HG03103 (cell line): Measurements from ENCODE around the gene AKAP1.

Experiments used
- ATAC-seq: cut with Tn5 transposase; IDR thresholded peaks from one replicate; pipeline ENCODE4 v1.9.1; 2021; ENCODE audit warnings: low read depth; ENCODE audit not compliant: unreplicated experiment

Gene AKAP1

DNA sequence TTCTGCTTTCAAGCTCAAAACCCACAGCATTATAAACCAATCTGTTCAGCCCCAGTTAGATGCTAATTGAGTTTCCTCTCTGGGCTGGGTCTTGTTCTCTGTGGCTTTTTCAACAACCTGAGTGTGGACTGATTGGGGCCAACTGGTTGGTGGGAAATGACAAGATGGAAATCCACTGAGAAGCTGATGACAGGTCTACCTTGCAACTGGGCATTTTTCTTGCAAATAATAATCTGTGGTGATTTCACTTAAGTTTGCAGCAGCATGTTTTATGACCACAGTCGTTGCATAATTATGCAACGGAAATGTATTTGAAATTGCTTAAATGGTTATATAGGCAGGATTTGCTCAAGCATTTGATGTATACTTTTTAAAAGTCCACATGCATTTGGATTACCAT, 69.9 kb downstream of the AKAP1 start:
- no peak for ATAC-seq

DNA sequence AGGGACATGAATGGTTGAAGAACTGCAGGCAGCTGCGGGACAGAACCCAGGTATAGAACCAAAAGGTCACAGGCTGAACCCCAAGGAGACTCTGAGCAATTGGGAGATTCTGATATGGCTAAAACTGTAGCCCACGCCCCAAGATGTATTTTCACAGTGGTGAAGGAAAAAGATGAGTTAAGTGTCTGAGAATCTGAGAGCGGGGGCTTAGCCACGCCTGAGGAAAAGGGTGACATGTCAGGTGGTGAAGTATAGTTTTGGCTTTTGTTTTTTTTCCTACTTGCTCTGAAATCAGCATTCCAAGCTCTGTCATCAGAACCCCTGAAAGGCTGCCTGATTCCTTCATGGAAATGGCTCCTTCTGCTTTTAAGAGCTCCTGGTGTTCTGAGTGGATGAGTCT, 73.3 kb downstream of the AKAP1 start:
- no peak for ATAC-seq

DNA sequence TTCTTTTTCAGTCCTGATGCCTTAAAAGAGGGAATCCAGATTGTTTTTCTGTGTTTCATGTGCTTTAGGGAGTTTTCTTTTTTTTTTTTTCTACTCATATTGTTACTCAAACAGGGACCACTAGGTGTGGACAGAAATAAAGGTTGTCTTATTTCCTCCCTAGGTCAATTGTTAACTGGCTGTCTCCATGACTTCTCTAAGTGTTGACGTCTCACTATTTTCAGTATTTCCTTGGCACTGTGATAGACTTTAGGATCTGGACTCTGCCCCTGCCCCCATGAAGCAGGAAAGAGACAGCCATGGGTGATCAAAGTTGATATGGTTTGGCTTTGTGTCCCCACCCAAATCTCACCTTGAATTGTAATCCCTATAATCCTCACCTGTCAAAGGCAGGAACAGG, 73.7 kb downstream of the AKAP1 start:
- no peak for ATAC-seq

DNA sequence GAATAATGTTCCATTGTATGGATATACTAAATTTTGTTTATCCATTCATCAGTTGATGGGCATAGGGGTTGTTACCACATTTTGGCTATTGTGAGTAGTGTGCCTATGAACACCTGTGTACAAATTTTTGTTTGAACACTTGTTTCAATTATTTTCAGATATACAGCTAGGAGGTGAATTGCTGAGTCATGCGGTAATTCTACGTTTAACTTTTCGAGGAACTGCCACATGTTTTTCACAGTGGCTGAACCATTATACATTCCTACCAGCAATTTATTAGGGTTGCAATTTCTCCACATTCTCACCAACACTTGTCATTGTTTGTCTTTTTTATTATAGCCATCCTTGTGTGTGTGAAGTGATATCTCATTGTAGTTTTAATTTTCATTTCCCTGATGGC, 75.6 kb downstream of the AKAP1 start:
- no peak for ATAC-seq

DNA sequence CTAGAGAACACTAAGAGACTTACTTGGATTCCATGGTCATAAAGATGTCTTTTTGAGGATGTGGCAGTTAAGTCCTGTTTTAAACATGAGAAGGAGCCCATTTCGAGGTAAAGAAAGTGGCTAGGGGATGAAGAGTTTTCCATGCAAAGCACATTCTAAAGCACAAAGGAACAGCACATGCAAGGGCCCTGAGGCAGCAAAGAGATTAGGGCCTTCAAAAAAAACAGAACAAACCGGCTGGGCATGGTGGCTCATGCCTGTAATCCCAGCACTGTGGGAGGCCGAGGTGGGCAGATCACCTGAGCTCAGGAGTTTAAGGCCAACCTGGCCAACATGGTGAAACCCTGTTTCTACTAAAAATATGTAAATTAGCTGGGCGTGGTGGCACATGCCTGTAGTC, 79.8 kb downstream of the AKAP1 start:
- no peak for ATAC-seq

DNA sequence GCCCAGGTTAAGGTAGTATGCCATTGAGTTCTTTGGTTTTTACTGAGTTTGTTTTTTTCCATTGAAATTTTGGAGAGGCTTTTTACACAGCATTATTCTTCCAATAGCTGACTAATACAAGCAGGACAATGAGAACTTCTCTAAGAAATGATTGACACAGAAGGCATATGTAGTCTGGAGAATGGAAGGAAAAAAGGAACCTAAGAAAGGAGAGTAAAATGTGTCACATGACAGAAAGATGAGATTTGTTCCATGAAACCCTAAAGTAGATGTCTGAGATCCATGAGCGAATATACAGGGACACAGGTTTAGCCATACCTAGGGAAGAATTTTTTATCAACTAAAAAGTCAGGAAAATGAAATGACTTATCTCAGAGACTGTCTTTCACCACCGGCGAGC, 80.7 kb downstream of the AKAP1 start:
- no peak for ATAC-seq

DNA sequence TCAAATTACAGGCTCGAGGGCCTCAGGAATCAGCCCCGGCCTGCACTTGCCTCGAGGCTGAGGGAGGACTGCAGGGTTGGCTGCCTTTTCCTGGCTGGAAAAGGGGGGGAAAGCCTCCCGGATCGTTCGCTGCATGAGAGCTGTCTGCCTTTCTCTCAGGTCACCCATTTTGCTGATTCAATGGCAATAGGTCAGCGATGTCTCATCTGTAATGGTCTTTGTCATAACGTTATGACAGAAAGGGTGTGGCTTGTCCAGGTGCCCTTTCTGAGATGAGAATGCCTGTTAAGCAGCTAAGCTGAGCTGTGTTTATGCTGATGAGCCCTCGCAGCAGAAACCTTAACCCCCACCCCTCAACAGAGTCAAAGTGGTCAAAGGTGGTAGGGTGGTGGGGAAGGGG, 81.8 kb downstream of the AKAP1 start:
- no peak for ATAC-seq

DNA sequence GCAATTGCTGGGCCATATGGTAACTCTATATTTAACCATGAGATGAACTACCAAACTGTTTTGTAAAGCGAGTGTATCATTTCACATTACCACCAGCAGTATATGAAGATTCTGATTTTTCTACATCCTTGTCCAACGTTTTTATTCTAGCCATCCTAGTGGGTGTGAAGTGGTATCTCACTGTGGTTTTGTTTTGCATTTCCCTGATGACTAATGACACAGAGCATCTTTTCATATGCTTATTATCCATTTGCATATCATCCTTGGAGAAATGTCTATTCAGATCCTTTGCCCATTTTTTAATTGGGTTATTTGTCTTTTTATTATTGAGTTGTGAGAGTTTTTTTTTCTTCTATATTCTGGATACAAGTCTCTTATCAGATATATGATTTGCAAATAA, 83.6 kb downstream of the AKAP1 start:
- ATAC-seq, result no peak

DNA sequence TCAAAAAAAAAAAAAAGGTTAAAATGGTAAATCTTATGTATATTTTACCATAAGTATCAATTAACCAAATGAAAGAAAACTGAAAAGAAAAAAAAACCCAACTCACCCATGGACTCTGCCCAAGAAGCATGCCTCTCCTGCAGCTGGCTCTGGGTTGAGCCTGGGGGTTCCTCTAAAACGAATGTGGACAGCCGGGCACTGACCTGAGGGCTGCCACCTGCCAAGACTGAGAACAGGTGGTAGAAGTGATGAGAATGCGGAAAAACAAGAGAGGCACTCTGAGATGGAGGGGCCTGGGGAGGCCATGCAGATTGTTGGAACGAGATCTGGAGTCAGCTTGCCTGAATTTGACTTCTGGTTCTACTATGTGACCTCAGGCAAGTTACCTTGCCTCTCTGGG, 85.8 kb downstream of the AKAP1 start:
- ATAC-seq, result no peak
